ENCODE data around the gene RNASEL.

The RNASEL gene

GRCh38 chr1:182600036-182600713 lies 11.1 kb upstream of the RNASEL start:
- TF ChIP-seq GATA3 (IDR thresholded peaks at IDR 0.05; ENCODE audit: low read depth, low read length) (no peak), GATA2 (IDR thresholded peaks at IDR 0.05; ENCODE audit: low read depth, low read length) (no peak)

- TF ChIP-seq GATA2 (IDR thresholded peaks at IDR 0.05; ENCODE audit: low read depth, low read length) = no peak
Observed at GRCh38 chr1:182599339-182599738, 10.3 kb upstream of the RNASEL start.

GRCh38 chr1:182598296-182598695 lies 9.2 kb upstream of the RNASEL start:
- no peak for TF ChIP-seq GATA2 (IDR thresholded peaks at IDR 0.05; ENCODE audit: low read depth, low read length)

- TF ChIP-seq GATA3 (IDR thresholded peaks at IDR 0.05; ENCODE audit: low read depth, low read length) (no peak), GATA2 (IDR thresholded peaks at IDR 0.05; ENCODE audit: low read depth, low read length) (no peak)
Observed at GRCh38 chr1:182596934-182597333, 7.9 kb upstream of the RNASEL start.

GRCh38 chr1:182595641-182596240 lies 6.7 kb upstream of the RNASEL start:
- no peak for TF ChIP-seq GATA3 (IDR thresholded peaks at IDR 0.05; ENCODE audit: low read depth, low read length)
- no peak for TF ChIP-seq GATA2 (IDR thresholded peaks at IDR 0.05; ENCODE audit: low read depth, low read length)

GRCh38 chr1:182589931-182590330 lies 875 bp upstream of the RNASEL start:
- TF ChIP-seq GATA3 (IDR thresholded peaks at IDR 0.05; ENCODE audit: low read depth, low read length) (no peak), GATA2 (IDR thresholded peaks at IDR 0.05; ENCODE audit: low read depth, low read length) (no peak)

- TF ChIP-seq GATA3 (IDR thresholded peaks at IDR 0.05; ENCODE audit: low read depth, low read length) (no peak), GATA2 (IDR thresholded peaks at IDR 0.05; ENCODE audit: low read depth, low read length) (no peak)
Observed at GRCh38 chr1:182589520-182589919, 464 bp upstream of the RNASEL start.

- TF ChIP-seq GATA2 (IDR thresholded peaks at IDR 0.05; ENCODE audit: low read depth, low read length) = no peak
- TF ChIP-seq GATA3 (IDR thresholded peaks at IDR 0.05; ENCODE audit: low read depth, low read length) = no peak
Observed at GRCh38 chr1:182587666-182588499, 1.2 kb downstream of the RNASEL start.

GRCh38 chr1:182587093-182587492 lies 2.0 kb downstream of the RNASEL start:
- TF ChIP-seq GATA3 (IDR thresholded peaks at IDR 0.05; ENCODE audit: low read depth, low read length) (no peak), GATA2 (IDR thresholded peaks at IDR 0.05; ENCODE audit: low read depth, low read length) (no peak)

GRCh38 chr1:182586380-182586779 lies 2.7 kb downstream of the RNASEL start:
- TF ChIP-seq GATA2 (IDR thresholded peaks at IDR 0.05; ENCODE audit: low read depth, low read length) (no peak), GATA3 (IDR thresholded peaks at IDR 0.05; ENCODE audit: low read depth, low read length) (no peak)

GRCh38 chr1:182584746-182585145 lies 4.3 kb downstream of the RNASEL start:
- TF ChIP-seq GATA3 (IDR thresholded peaks at IDR 0.05; ENCODE audit: low read depth, low read length) (no peak), GATA2 (IDR thresholded peaks at IDR 0.05; ENCODE audit: low read depth, low read length) (no peak)

- TF ChIP-seq GATA3 (IDR thresholded peaks at IDR 0.05; ENCODE audit: low read depth, low read length) (no peak), GATA2 (IDR thresholded peaks at IDR 0.05; ENCODE audit: low read depth, low read length) (no peak)
Observed at GRCh38 chr1:182580736-182581135, 8.3 kb downstream of the RNASEL start.

- TF ChIP-seq GATA3 (IDR thresholded peaks at IDR 0.05; ENCODE audit: low read depth, low read length) = no peak
- no peak for TF ChIP-seq GATA2 (IDR thresholded peaks at IDR 0.05; ENCODE audit: low read depth, low read length)
Observed at GRCh38 chr1:182575540-182576149, 13.4 kb downstream of the RNASEL start.

GRCh38 chr1:182574156-182574555 lies 14.9 kb downstream of the RNASEL start:
- TF ChIP-seq GATA2 (IDR thresholded peaks at IDR 0.05; ENCODE audit: low read depth, low read length) = no peak
- no peak for TF ChIP-seq GATA3 (IDR thresholded peaks at IDR 0.05; ENCODE audit: low read depth, low read length)

Data from SH-SY5Y (cell line).